GM03348 (cell line): ENCODE data around the gene LRRC72.

Experiments used
- DNase-seq: peaks from one replicate; pipeline ENCODE4 v3.0.0; 2012; ENCODE audit warnings: low spot score

The LRRC72 gene

DNA sequence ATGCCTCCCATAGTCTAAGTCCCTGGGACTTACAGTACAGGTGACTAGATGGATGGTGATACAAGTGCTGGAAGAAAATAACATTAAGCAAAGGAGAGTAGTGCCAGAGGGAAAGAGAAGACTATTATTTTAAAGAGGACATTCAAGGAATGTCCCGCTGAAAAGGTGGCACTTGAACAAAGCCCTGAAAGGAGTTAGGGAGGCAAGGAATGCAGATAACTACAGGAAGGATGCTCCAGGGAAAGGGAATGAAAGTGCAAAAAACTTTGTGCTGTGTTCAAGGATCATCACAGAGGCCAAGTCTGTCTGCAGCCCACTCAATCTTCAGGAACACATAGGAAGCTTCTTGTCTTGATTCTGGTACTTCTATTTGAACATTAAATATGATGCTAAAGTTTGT is 104.0 kb downstream of the LRRC72 start:
- DNase-seq: no peak
